Loucy (cell line): ENCODE measurements around the gene EXOSC2.

Experiments
- H2AFZ ChIP-seq: fragments of 200-600 bp; sonication (generic); 2 replicates; pipeline ENCODE4 v1.6.0; 2016; ENCODE audit warnings: antibody characterized with exemption, mild to moderate bottlenecking, low read length, moderate library complexity
- H3F3A ChIP-seq: fragments of 200-600 bp; 2 replicates; pipeline ENCODE4 v1.6.0; 2016; ENCODE audit warnings: antibody characterized with exemption, low read depth, mild to moderate bottlenecking
- H3K27me3 ChIP-seq: fragments of 200-600 bp; sonication (generic); 2 replicates; pipeline ENCODE4 v1.6.1; 2014; ENCODE audit warnings: low read length, mild to moderate bottlenecking; ENCODE audit not compliant: insufficient read depth, poor library complexity, severe bottlenecking
- H3K36me3 ChIP-seq: fragments of 200-600 bp; sonication (generic); 2 replicates; pipeline ENCODE4 v1.6.1; 2016; ENCODE audit warnings: low read length; ENCODE audit not compliant: insufficient read depth
- H3K4me1 ChIP-seq: fragments of 200-600 bp; sonication (generic); 2 replicates; pipeline ENCODE4 v1.5.1; 2014; ENCODE audit warnings: low read length, mild to moderate bottlenecking; ENCODE audit not compliant: insufficient read depth, poor library complexity, severe bottlenecking
- H3K4me2 ChIP-seq: fragments of 200-600 bp; sonication (generic); 2 replicates; pipeline ENCODE4 v1.6.0; 2014; ENCODE audit warnings: antibody characterized with exemption, low read length, low read depth, mild to moderate bottlenecking; ENCODE audit not compliant: poor library complexity, severe bottlenecking
- H3K4me3 ChIP-seq: fragments of 200-600 bp; sonication (generic); 2 replicates; pipeline ENCODE4 v1.5.1; 2014; ENCODE audit warnings: low read length, mild to moderate bottlenecking, mixed read lengths; ENCODE audit not compliant: poor library complexity, severe bottlenecking
- H3K79me2 ChIP-seq: fragments of 200-600 bp; sonication (generic); 2 replicates; pipeline ENCODE4 v1.6.1; 2014; ENCODE audit warnings: low read length; ENCODE audit not compliant: insufficient read depth
- H3K9ac ChIP-seq: fragments of 200-600 bp; sonication (generic); 2 replicates; pipeline ENCODE4 v1.6.0; 2014; ENCODE audit warnings: mild to moderate bottlenecking, low read depth, low read length, moderate library complexity; ENCODE audit not compliant: poor library complexity, severe bottlenecking
- H3K9me2 ChIP-seq: fragments of 200-600 bp; sonication (generic); replicated peaks from 2 replicates; pipeline ENCODE4 v1.6.1; 2016; ENCODE audit warnings: low read depth, low read length, mixed read lengths
- H3K9me3 ChIP-seq: fragments of 200-600 bp; sonication (generic); 2 replicates; pipeline ENCODE4 v1.6.1; 2014; ENCODE audit warnings: mild to moderate bottlenecking, antibody characterized with exemption, low read length, low read depth; ENCODE audit not compliant: insufficient read depth
- H4K20me1 ChIP-seq: fragments of 200-600 bp; sonication (generic); 2 replicates; pipeline ENCODE4 v1.6.0; 2014; ENCODE audit warnings: antibody characterized with exemption, low read length, mild to moderate bottlenecking; ENCODE audit not compliant: insufficient read depth, poor library complexity, severe bottlenecking
- CTCF ChIP-seq: fragments of 200-600 bp; sonication (generic); conservative IDR thresholded peaks from 2 replicates; pipeline ENCODE4 v1.5.1; 2014; ENCODE audit warnings: mild to moderate bottlenecking, antibody characterized with exemption, low read length
- EZH2phosphoT487 ChIP-seq: fragments of 200-600 bp; IDR thresholded peaks from 2 replicates; pipeline ENCODE4 v1.6.1; 2018; ENCODE audit warnings: antibody characterized with exemption, mild to moderate bottlenecking, moderate library complexity, borderline replicate concordance

EXOSC2 gene

DNA sequence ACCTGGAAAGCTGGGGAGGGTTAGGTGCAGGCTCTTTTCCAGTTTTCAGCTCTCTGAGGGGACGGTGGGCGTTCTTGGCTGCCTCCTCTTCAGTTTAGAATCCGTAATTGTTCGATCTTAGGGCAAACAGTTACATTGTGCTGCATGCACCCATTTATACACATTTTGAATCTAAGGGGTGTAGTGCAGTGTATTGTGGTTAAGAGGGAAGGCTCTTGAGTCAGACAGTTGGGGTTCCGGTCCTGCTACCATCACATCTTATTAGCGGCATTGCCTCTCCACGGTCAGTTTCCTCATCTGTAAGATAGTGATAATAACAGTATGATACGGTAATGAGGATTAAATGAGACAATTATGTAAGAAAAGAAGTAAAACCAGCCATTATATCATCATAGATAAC is 625 bp downstream of the EXOSC2 start:
- Histone ChIP-seq H3K36me3 (peaks cover 22% of the 10 kb centered on the region; the same call in 1 of the 2 replicates), H3F3A (no peaks in the 10 kb centered on the region), H3K4me2 (peak overlapping the region; percentile 78), H3K4me3 (peak overlapping the region; percentile 97), H3K27me3 (no peaks in the 10 kb centered on the region), H3K4me1 (peaks cover 10% of the 10 kb centered on the region), H3K9ac (peak overlapping the region; percentile 94), H3K79me2 (peaks cover 43% of the 10 kb centered on the region), H4K20me1 (peaks cover 13% of the 10 kb centered on the region), H3K9me3 (no peaks in the 10 kb centered on the region), H2AFZ (peak overlapping the region; percentile 32; the same call in 1 of the 2 replicates), H3K9me2 (no peaks in the 10 kb centered on the region)
- TF ChIP-seq CTCF (no peak), EZH2phosphoT487 (no peak)

GRCh38 chr9:130696139-130696650 is 2.6 kb downstream of the EXOSC2 start:
- TF ChIP-seq CTCF (no peak), EZH2phosphoT487 (no peak)
- Histone ChIP-seq H3K9me2 (no peaks in the 10 kb centered on the region), H3K27me3 (no peaks in the 10 kb centered on the region), H3K9me3 (no peaks in the 10 kb centered on the region), H4K20me1 (peaks cover 17% of the 10 kb centered on the region), H3K4me1 (peaks cover 10% of the 10 kb centered on the region), H3F3A (no peaks in the 10 kb centered on the region), H3K79me2 (peaks cover 45% of the 10 kb centered on the region), H3K36me3 (peaks cover 26% of the 10 kb centered on the region; the same call in 1 of the 2 replicates), H2AFZ (no peak overlapping the region), H3K4me3 (peak overlapping the region; percentile 11), H3K4me2 (peak overlapping the region; percentile 78), H3K9ac (peak overlapping the region; percentile 39)

- no peaks in the 10 kb centered on the region for H3K9me3 ChIP-seq
- peaks cover 24% of the 10 kb centered on the region for H4K20me1 ChIP-seq
- no peak overlapping the region for H2AFZ ChIP-seq
- H3F3A ChIP-seq: no peaks in the 10 kb centered on the region
- TF ChIP-seq EZH2phosphoT487: no peak
- no peak for TF ChIP-seq CTCF
- H3K9me2 ChIP-seq: no peaks in the 10 kb centered on the region
- peak overlapping the region; percentile 39 for H3K9ac ChIP-seq
- H3K4me2 ChIP-seq: peak overlapping the region; percentile 78
- peaks cover 53% of the 10 kb centered on the region for H3K79me2 ChIP-seq
- H3K4me1 ChIP-seq: peaks cover 16% of the 10 kb centered on the region
- H3K27me3 ChIP-seq: no peaks in the 10 kb centered on the region
- no peak overlapping the region for H3K4me3 ChIP-seq
- peaks cover 34% of the 10 kb centered on the region; the same call in 1 of the 2 replicates for H3K36me3 ChIP-seq
Observed at GRCh38 chr9:130696996-130697395, 3.4 kb downstream of the EXOSC2 start.
